Measurements from ENCODE around the gene RTL10.

RTL10 gene

DNA sequence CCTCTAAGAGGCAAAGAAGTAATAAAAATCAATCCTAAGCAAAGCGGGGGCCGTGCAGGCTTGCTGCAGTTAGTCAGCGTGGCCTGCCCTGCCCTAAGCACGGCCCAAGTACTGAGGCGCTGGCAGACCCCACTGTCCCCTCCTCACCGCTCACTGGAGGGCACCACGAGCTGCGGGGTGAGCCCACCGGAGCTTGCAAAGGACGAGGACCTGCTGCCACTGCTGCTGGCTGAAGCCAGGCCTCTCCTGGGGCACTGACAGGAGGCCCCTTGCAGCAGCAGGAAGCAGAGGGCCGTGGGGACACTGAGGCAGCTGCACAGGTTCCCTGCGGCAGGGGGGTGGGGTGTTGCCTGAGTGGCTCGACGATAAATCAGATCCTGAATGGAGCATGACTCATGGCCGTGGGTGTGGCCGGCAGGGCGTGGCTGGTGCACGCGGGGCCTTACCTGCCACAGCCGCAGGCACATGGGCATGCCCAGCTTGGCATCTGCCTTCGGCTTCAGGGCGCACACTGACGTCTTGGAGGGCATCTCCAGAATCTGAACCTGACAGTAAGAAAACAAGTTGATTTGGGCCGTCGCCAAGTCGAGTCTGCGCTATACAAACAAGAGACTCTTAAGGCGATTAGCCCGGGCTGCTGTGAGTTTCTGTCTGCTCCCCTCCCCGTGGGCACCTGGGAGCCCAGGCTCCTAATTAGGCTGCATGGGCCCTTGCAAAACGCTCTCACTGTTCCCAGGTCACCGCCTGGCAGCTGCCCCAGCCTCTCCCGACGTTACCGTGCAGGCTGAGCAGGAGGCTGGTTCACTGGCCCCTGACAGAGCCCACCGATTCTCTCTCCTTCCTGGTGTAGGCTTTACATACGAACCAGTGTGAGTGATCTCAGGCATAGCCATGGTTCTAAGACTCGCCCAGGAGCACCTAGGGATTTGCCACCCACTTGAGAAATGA is 48.2 kb downstream of the RTL10 start:
- TF ChIP-seq, protein P1, sequence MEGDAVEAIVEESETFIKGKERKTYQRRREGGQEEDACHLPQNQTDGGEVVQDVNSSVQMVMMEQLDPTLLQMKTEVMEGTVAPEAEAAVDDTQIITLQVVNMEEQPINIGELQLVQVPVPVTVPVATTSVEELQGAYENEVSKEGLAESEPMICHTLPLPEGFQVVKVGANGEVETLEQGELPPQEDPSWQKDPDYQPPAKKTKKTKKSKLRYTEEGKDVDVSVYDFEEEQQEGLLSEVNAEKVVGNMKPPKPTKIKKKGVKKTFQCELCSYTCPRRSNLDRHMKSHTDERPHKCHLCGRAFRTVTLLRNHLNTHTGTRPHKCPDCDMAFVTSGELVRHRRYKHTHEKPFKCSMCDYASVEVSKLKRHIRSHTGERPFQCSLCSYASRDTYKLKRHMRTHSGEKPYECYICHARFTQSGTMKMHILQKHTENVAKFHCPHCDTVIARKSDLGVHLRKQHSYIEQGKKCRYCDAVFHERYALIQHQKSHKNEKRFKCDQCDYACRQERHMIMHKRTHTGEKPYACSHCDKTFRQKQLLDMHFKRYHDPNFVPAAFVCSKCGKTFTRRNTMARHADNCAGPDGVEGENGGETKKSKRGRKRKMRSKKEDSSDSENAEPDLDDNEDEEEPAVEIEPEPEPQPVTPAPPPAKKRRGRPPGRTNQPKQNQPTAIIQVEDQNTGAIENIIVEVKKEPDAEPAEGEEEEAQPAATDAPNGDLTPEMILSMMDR (conservative IDR thresholded peaks at IDR 0.05; ENCODE audit: low read depth): no peak
- CTCF ChIA-PET: interaction anchor here (0.6 kb wide), 2 partner anchors 107 to 758 kb away, joined by 3 to 4 read pairs; no protein-coding TSS in a partner anchor
- DNase-seq (ENCODE audit: low spot score): peak; percentile 92
- H3K27ac ChIP-seq: peak overlapping the region; percentile 100
- POLR2A ChIA-PET (ENCODE audit: low non-redundant PET): interaction anchor here (0.6 kb wide), 1 partner anchor 49 kb away, joined by 3 read pairs; no protein-coding TSS in a partner anchor

DNA sequence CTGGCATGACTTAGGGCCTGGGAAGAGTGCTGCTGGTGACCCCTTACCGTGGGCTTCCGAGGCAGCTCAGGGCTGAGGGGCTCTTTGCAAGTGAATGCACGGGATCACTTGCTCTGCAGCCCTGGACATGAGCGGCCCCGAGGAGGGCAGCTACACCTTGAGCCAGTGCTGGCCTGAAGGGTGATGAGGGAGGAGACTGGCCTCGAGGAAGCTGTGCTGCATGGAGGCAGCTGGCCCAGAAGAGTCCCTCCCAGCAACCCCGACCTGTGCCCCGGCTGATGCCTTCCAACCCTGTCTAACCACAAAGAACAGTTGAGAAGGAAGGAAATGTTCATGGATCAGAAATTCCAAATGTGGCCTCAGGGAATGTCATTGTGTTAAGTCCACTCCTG is 48.9 kb downstream of the RTL10 start:
- ChIA-PET CTCF (interaction anchor here (0.6 kb wide), 2 partner anchors 108 to 758 kb away, joined by 3 to 4 read pairs; no protein-coding TSS in a partner anchor), POLR2A (ENCODE audit: low non-redundant PET) (no interaction called here)
- H3K27ac ChIP-seq: peak overlapping the region; percentile 100
- TF ChIP-seq, protein P1 (conservative IDR thresholded peaks at IDR 0.05; ENCODE audit: low read depth): no peak
- DNase-seq (ENCODE audit: low spot score): peak; percentile 45
